Loucy (cell line): ENCODE measurements around the gene VMAC.

ENCODE experiments used
- H2AFZ ChIP-seq: fragments of 200-600 bp; sonication (generic); 2 replicates; pipeline ENCODE4 v1.6.0; 2016; ENCODE audit warnings: antibody characterized with exemption, mild to moderate bottlenecking, low read length, moderate library complexity
- H3F3A ChIP-seq: fragments of 200-600 bp; 2 replicates; pipeline ENCODE4 v1.6.0; 2016; ENCODE audit warnings: antibody characterized with exemption, low read depth, mild to moderate bottlenecking
- H3K27me3 ChIP-seq: fragments of 200-600 bp; sonication (generic); 2 replicates; pipeline ENCODE4 v1.6.1; 2014; ENCODE audit warnings: low read length, mild to moderate bottlenecking; ENCODE audit not compliant: insufficient read depth, poor library complexity, severe bottlenecking
- H3K36me3 ChIP-seq: fragments of 200-600 bp; sonication (generic); 2 replicates; pipeline ENCODE4 v1.6.1; 2016; ENCODE audit warnings: low read length; ENCODE audit not compliant: insufficient read depth
- H3K4me1 ChIP-seq: fragments of 200-600 bp; sonication (generic); 2 replicates; pipeline ENCODE4 v1.5.1; 2014; ENCODE audit warnings: low read length, mild to moderate bottlenecking; ENCODE audit not compliant: insufficient read depth, poor library complexity, severe bottlenecking
- H3K4me2 ChIP-seq: fragments of 200-600 bp; sonication (generic); 2 replicates; pipeline ENCODE4 v1.6.0; 2014; ENCODE audit warnings: antibody characterized with exemption, low read length, low read depth, mild to moderate bottlenecking; ENCODE audit not compliant: poor library complexity, severe bottlenecking
- H3K4me3 ChIP-seq: fragments of 200-600 bp; sonication (generic); 2 replicates; pipeline ENCODE4 v1.5.1; 2014; ENCODE audit warnings: low read length, mild to moderate bottlenecking, mixed read lengths; ENCODE audit not compliant: poor library complexity, severe bottlenecking
- H3K79me2 ChIP-seq: fragments of 200-600 bp; sonication (generic); 2 replicates; pipeline ENCODE4 v1.6.1; 2014; ENCODE audit warnings: low read length; ENCODE audit not compliant: insufficient read depth
- H3K9ac ChIP-seq: fragments of 200-600 bp; sonication (generic); 2 replicates; pipeline ENCODE4 v1.6.0; 2014; ENCODE audit warnings: mild to moderate bottlenecking, low read depth, low read length, moderate library complexity; ENCODE audit not compliant: poor library complexity, severe bottlenecking
- H3K9me2 ChIP-seq: fragments of 200-600 bp; sonication (generic); replicated peaks from 2 replicates; pipeline ENCODE4 v1.6.1; 2016; ENCODE audit warnings: low read depth, low read length, mixed read lengths
- H3K9me3 ChIP-seq: fragments of 200-600 bp; sonication (generic); 2 replicates; pipeline ENCODE4 v1.6.1; 2014; ENCODE audit warnings: mild to moderate bottlenecking, antibody characterized with exemption, low read length, low read depth; ENCODE audit not compliant: insufficient read depth
- H4K20me1 ChIP-seq: fragments of 200-600 bp; sonication (generic); 2 replicates; pipeline ENCODE4 v1.6.0; 2014; ENCODE audit warnings: antibody characterized with exemption, low read length, mild to moderate bottlenecking; ENCODE audit not compliant: insufficient read depth, poor library complexity, severe bottlenecking
- EZH2phosphoT487 ChIP-seq: fragments of 200-600 bp; IDR thresholded peaks from 2 replicates; pipeline ENCODE4 v1.6.1; 2018; ENCODE audit warnings: antibody characterized with exemption, mild to moderate bottlenecking, moderate library complexity, borderline replicate concordance
- TF ChIP-seq, protein P1 (sequence below): fragments of 200-600 bp; sonication (generic); conservative IDR thresholded peaks from 2 replicates; pipeline ENCODE4 v1.5.1; 2014; ENCODE audit warnings: mild to moderate bottlenecking, antibody characterized with exemption, low read length

VMAC gene

DNA sequence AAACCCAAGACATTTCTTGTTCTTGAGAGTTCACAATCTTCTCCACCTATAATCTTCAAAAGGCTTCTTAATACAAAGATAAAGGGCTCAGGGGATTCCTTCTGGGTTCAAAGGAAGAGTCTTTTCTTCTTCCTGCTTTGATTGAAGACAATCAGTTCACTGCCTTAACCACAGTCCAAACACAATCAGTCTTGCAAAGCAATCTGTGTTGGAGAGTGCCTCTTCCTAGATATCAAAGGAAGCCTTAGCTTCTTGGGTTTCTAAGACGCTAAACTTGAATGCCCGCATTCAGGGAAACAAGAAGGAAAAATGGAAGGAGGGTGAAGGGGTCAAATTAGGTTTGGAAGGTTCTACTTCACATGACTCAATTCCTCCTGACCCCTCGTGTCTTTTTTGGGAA is 46.1 kb downstream of the VMAC start:
- no peak overlapping the region for H2AFZ ChIP-seq
- peaks cover 33% of the 10 kb centered on the region; the same call in 1 of the 2 replicates for H3K36me3 ChIP-seq
- H3K27me3 ChIP-seq = no peaks in the 10 kb centered on the region
- no peaks in the 10 kb centered on the region for H3K9me2 ChIP-seq
- no peak for TF ChIP-seq EZH2phosphoT487
- TF ChIP-seq, protein P1, sequence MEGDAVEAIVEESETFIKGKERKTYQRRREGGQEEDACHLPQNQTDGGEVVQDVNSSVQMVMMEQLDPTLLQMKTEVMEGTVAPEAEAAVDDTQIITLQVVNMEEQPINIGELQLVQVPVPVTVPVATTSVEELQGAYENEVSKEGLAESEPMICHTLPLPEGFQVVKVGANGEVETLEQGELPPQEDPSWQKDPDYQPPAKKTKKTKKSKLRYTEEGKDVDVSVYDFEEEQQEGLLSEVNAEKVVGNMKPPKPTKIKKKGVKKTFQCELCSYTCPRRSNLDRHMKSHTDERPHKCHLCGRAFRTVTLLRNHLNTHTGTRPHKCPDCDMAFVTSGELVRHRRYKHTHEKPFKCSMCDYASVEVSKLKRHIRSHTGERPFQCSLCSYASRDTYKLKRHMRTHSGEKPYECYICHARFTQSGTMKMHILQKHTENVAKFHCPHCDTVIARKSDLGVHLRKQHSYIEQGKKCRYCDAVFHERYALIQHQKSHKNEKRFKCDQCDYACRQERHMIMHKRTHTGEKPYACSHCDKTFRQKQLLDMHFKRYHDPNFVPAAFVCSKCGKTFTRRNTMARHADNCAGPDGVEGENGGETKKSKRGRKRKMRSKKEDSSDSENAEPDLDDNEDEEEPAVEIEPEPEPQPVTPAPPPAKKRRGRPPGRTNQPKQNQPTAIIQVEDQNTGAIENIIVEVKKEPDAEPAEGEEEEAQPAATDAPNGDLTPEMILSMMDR = no peak
- H3K4me2 ChIP-seq = no peak overlapping the region
- no peak overlapping the region for H3K9ac ChIP-seq
- H3F3A ChIP-seq = no peaks in the 10 kb centered on the region
- no peaks in the 10 kb centered on the region for H3K9me3 ChIP-seq
- H3K4me3 ChIP-seq = no peak overlapping the region
- peaks cover 65% of the 10 kb centered on the region for H4K20me1 ChIP-seq
- H3K79me2 ChIP-seq = peaks cover 96% of the 10 kb centered on the region
- peaks cover 18% of the 10 kb centered on the region for H3K4me1 ChIP-seq

DNA sequence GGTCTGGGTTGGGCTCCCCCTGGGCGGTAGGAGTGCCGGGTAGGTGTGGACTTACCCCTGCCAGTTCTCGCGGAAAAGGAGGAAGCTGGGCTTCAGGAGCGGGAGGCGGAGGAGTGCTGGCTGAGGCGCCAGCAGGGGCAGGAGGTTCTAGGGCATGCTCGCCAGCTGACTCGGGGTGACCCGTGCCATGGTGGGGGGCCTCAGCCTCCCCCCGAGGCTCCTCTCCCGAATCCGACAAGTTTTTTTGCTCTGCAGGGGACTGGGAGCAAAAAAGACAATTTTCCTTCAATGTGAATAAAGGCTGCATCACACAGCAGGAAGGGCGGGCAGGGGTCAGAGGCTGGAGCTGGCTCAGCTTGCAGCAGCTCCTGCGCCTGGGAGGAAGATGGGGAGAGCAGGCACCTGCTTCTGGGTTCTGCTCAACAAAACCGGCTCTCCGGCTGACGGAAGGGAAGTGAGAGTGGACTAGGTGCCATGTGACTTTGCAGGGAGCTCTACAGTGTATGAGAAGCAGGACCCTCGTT is 46.7 kb downstream of the VMAC start:
- H3K9ac ChIP-seq = no peak overlapping the region
- no peaks in the 10 kb centered on the region for H3K9me3 ChIP-seq
- TF ChIP-seq, protein P1 = no peak
- no peak for TF ChIP-seq EZH2phosphoT487
- H3K9me2 ChIP-seq = no peaks in the 10 kb centered on the region
- H3K4me1 ChIP-seq = peaks cover 18% of the 10 kb centered on the region
- no peaks in the 10 kb centered on the region for H3K27me3 ChIP-seq
- no peak overlapping the region for H3K4me3 ChIP-seq
- peaks cover 96% of the 10 kb centered on the region for H3K79me2 ChIP-seq
- H4K20me1 ChIP-seq = peaks cover 65% of the 10 kb centered on the region
- no peak overlapping the region for H2AFZ ChIP-seq
- no peak overlapping the region for H3K4me2 ChIP-seq
- H3F3A ChIP-seq = no peaks in the 10 kb centered on the region
- peaks cover 29% of the 10 kb centered on the region; the same call in 1 of the 2 replicates for H3K36me3 ChIP-seq

DNA sequence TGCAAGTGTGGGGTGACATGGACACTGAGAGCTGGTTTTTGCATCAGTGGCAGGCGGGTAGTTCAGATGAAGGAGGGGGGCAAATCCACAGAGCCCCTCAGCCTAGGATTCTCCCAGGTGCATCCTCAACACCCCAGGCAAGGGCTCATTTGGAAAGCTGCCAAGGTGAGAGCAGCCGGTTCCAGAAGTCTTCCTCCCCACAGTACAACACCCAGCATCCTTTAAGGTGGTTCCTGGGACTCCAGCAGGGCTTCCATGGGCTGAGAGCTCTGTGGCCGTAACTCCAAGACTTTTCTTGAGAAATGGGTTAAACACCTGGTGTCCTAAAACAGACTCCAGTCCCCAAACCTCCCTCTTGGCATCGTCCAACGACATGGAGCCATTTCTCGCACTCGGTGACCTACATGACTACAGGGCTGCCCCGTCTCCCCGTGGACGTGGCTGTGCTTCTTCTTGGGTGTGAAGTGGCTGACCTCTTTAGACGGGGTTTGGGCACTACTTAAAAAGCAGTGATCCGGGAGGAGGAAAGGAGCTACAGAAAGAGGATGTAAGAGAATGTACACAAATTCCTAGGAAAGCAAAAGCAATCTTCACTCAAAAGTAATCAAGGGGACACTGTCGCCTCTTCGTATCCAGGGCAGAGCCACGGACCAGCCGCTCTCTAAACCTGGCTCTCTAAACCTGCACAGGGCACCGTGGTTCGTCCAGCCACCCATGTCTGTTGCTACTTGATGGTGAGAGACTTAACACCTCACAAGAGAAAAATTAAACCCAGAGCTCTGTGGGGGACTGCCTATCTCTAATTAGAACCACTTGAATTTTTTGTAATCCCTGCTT is 47.7 kb downstream of the VMAC start:
- H3K4me3 ChIP-seq = no peak overlapping the region
- H3K4me1 ChIP-seq = peaks cover 18% of the 10 kb centered on the region
- H4K20me1 ChIP-seq = peaks cover 66% of the 10 kb centered on the region
- peaks cover 27% of the 10 kb centered on the region; the same call in 1 of the 2 replicates for H3K36me3 ChIP-seq
- H3K27me3 ChIP-seq = no peaks in the 10 kb centered on the region
- H3K9me2 ChIP-seq = no peaks in the 10 kb centered on the region
- H3K4me2 ChIP-seq = no peak overlapping the region
- H3K79me2 ChIP-seq = peaks cover 98% of the 10 kb centered on the region
- H3F3A ChIP-seq = no peaks in the 10 kb centered on the region
- H2AFZ ChIP-seq = no peak overlapping the region
- TF ChIP-seq EZH2phosphoT487 = no peak
- TF ChIP-seq, protein P1 = no peak
- H3K9ac ChIP-seq = no peak overlapping the region
- H3K9me3 ChIP-seq = no peaks in the 10 kb centered on the region
